Caki2 (cell line): ENCODE results near the gene MCTP1. TPM values are rescaled to one million over a fixed set of nuclear protein-coding genes. Genes with fewer than 3 reads are reported as not detected.

ENCODE experiments used
- DNase-seq: peaks from one replicate; pipeline ENCODE4 v3.0.0-alpha.2; 2015; ENCODE audit warnings: low read depth
- in situ Hi-C: cut with HindIII; loops from 2 replicates; pipeline ENCODE4 v1.10.0; 2016; ENCODE audit warnings: low sequenced_read_pairs, low pct_unique_long_range_greater_than_20kb, mixed read lengths
- total RNA-seq: library from RNA; depleted of rRNA; stranded (reverse); fragments of >200 nt; shearing (Covaris generic); gene quantifications from 2 replicates; pipeline ENCODE4 v1.2.3, GENCODE V29; 2014; ENCODE audit warnings: low replicate concordance

Gene MCTP1
- total RNA-seq, 1 experiment from 2014 or later, result 42.4 TPM

DNA sequence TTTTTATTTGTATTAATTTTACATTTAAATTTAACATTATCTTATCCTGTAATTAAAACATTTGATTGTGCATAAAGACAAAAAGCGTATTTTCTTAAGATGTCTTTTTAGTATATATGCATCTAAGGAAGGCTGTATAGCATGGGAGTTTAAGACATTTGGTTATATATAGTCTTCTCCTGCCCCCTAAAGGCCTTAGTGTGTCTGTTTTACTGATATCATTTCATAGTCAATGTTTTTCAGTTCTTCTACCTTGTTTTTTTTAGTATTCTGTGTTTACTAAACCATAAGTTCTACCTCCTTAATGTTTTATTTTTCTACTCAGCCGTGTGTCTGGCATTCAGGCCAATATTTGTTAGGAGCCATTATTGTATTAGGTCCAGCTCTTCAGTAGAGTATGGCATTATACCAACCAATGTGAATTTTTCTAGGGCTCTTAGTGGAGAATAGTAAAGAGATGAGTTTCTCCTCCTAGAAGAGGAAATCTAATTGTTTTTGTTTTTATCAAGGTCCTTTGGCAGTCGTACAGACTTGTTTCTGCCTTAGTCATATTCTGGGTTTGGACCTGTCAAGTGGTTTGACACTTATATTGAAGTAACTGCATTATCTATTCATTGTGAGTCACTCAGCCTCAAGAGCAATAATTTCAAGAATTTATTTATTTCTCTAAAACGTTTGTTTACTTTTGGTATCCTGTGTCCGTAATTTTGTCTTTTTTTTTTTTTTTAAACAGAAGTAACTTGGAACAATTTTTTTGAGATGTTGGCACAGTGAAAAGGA is 591.7 kb downstream of the MCTP1 start:
- in situ Hi-C loops, result no loop called here

DNA sequence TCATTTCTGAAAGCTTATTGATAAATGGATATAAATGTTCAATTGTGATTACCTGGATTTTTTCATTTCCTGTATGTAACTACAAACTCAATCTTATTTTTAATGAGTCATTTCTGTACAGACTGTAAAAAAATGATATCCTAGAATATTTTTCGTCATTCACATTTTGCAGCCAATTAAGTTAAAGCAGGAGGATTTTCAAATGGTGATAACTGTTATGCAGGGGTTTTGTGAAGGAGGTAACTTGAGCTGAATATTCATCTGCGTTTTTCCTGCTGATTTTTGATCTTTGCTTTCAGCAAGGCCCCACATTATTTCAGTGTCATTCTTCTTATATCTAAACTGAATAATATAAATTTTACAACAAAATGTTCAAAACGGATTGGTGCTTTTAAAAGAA is 592.3 kb downstream of the MCTP1 start:
- no peak for DNase-seq
- in situ Hi-C loops, result no loop called here

More for the DNA sequence above, 591.7 kb downstream of the MCTP1 start:
- no peak for DNase-seq

DNA sequence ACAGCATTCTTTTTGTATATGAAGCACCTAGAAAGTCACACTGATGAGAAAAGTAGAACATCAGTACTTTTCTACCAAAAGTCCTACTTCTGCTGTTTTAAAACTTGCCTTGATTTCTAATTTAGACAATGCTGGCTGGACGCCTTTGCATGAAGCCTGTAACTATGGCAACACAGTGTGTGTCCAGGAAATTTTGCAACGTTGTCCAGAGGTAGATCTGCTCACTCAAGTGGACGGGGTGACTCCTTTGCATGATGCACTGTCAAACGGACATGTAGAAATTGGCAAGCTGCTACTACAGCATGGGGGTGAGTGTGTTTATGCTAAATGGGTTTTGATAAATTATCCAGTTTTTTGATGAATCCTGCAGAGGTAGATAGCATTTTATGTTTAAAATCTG is 592.9 kb downstream of the MCTP1 start:
- in situ Hi-C loops, result no loop called here
- no peak for DNase-seq

DNA sequence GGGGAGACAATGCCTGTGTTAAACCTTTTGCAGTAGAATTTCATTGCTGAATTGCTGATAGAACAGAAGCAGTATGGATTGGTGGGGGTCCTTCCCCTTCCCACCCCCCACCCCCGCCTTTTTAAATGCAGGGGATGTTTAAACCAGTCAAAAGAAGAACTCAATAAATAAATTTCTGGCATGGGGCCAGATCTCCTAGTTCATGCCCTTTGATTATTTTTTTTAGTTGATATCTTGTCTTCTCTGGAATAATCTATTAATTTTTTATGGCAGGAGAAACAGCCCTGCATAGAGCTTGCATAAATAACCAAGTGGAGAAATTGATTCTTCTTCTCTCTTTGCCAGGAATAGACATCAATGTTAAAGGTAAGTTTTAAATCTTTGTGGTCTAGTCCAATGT is 593.6 kb downstream of the MCTP1 start:
- in situ Hi-C loops, result no loop called here
- no peak for DNase-seq

DNA sequence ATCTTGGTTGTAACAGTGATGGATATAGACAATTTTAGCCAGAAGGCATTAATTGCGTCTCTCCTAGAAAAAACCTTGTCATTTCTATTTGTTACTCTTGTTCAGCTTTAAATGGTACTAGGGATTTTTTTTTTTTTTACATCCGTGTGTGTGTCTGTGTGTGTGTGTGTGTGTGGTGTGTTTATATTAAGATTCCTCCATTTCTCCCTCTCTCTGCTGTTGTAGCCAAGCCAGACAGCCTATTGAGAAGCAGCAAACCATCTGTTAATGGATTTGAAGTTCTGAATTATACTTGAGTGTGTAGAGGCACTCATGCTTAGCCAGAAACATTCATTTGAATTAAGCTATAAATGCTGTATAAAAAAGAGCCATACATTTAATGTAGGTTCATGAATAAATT is 594.1 kb downstream of the MCTP1 start:
- in situ Hi-C loops, result no loop called here
- DNase-seq, result no peak

DNA sequence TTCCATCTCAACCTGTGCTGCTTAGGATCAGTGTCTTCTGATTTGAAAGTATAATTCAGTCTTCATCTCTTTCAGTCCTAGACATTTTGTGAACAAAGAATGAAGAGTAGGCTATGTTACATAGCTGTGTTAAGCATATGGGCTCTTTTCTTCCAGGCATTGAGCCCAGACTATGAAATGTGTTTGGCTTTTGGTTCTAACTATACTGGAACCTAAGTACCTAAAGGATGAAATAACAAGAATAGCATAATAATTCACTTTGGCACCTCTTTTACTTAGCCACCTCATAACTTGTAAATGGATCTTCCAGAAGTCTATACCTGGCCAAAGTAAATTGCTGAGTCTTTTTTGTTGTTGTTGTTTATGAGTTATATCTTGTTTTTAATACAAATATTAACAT is 595.0 kb downstream of the MCTP1 start:
- in situ Hi-C loops, result no loop called here
- DNase-seq, result no peak

DNA sequence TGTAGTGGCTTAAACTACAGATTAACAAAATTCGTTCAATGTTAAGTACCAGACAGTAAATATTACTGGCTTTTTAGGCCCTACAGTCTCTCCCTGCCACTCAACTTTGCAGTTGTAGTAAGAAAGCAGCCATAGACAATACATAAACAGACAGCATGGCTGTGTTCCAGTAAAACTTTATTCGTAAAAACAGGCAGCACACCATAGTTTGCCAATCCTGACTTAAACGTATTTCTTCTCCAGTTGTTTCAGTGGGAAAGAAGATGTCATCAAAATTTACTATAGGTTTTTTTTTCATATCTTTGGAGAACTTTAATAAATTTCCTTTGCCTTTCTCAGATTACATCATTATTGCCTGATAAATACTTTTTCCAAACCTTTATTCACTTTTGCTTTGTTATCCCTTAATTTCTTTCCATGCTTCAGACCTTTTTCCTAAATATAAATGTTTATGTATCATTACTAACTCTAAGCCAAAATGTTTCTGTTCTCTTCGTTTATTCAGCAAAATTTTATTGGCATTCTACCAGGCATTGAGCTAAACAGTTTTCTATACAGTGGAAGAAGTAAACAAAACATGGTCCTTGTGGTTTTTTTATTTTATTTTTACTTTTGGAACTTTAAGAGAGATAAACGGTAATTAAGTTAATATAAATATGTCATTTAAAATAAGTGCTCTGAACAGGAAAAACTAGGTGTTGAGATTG is 601.9 kb downstream of the MCTP1 start:
- in situ Hi-C loops, result no loop called here
- DNase-seq, result no peak

DNA sequence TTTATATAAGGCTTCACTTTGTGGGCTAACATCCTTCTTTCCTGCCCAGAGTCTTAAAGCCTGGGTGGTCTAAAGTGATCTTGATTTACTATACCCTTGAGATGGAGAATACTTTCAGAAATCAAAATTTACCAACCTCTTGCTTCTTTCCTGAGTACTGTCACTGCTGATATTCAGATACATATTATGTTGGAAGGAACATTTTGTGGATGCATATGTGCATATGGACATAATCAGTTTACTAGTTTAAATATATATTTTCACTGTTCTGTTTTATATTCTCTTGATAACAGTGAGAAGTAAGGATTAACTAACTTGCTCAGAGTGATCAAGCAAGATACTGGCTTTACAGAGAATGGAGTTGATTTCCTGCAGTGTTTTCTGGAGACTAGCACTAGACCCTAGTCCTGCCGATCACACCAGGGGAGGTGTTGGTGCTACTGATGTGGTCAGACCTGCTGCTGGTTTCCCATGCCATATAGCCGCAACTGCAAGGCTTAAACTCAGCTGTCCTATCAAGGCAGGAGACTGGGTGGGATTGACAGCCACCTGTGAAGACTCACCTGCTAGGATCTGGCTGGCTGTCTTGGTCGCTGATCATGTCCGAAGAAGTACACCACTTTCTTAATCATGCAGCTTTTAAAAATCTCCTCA is 608.8 kb downstream of the MCTP1 start:
- in situ Hi-C loops, result no loop called here
- no peak for DNase-seq

DNA sequence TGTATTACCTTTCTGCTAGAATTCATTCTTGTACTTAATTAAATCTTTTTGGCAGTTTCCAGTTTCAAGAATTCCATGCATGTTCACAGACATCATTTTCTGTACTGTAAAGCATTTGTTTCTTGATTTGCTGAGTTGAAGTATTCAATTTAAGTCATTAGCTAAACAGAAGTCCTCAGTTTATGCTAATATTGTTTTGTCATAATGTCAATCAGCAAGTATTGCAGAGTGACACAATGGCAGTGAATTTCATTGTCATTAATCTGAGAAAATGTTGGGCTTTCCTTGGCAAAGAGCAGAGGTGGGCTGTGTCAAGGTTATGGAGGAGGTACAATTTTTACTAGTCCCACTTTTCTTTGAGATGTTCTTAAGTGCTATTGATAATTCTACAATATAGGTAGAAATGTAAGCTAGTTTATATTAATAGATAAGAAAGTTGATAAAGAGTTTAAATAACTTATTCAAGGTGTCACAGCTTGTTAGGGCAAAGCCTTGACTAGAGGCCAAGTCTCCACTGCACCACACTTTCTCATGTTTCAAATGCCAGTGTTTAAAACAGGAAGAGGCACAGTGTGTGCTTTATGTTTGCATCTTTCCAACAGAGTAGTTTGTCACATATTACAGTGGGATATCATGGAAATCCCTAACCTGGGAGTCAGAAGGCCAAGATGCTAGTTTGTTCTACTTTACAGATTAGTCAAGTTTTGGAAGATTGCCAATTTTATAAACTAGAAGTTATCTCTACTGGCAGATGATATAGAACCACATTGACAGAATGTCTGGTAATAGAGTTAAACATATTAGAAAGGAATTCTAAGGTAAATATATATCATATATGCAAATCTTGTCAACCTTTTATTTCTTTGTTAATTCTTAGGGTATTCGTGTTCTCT is 610.2 kb downstream of the MCTP1 start:
- in situ Hi-C loops, result no loop called here

DNA sequence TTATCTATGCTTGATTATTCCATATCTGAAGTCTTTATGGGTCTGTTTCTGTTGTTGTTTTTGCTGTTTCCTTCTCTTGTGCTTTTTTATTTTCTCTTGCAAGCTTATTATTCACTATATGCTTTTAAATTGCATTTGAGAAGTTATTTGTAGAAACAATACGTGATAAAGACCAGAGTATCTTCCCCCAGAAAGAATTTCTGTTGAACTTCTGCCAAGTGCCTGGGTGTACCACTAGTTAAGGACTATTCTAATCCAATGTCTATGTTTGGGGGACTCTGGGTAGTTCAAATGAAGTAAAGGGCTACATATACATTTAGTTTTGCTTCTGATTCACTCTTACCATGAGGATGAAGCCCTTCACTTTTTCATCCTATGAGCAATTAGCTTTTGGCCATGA is 612.1 kb downstream of the MCTP1 start:
- in situ Hi-C loops, result no loop called here
- DNase-seq, result no peak

More for the DNA sequence above, 610.2 kb downstream of the MCTP1 start:
- DNase-seq, result no peak

DNA sequence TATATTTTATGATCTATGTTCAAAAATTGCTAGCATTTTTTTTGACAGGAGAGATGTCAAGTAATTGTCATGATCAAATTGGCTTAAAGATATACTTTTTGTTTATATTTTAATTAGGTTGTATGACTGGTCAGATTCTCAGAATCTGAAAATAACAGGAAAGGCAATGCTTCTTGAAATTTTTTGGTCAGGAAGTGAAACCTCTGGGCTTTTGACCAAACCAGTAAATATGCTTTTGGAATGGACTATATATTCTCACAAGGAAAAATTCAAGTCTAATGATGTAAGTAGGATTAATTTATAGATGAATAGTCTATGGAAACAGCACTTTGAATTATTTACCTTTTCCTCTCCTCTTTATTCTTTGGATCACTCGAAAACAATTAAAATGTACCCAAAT is 614.2 kb downstream of the MCTP1 start:
- in situ Hi-C loops, result no loop called here
- no peak for DNase-seq

DNA sequence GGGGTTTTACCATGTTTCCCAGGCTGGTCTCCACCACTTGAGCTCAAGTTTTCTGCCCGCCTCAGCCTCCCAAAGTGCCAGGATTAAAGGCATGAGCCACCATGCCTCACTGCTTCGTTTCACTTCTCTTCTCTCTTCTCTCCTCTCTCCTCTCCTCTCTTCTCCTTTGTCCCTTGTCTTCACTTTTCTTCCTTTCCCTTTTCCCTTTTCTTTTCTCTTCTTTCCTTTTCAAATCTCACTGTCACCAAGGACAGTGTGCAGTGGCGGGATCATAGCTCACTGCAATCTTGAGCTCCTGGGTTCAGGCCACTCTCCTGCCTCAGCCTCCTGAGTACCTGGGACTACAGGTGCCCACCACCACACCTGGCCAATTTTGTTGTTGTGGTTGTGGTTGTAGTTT is 617.0 kb downstream of the MCTP1 start:
- in situ Hi-C loops, result no loop called here
- no peak for DNase-seq

DNA sequence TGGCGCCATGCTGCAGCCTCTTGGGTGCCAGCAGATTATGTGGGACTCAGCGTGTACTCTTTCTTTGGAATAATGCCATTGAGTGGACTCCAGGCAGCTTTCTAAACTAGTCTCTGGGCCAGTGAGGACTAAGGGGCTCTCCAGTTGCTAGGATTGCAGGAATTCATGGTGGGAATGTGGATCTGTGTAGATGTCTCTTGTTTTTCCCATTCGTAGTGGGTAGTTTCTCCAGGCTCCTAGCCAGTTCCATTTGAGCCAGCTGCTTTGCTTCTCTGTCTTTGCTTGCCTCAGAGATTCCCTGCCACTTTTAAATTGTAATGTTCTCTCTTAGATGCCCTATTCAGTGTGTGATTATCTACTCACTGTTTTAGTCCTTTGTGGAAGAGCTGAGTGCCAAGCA is 623.8 kb downstream of the MCTP1 start:
- in situ Hi-C loops, result no loop called here
- DNase-seq, result no peak

DNA sequence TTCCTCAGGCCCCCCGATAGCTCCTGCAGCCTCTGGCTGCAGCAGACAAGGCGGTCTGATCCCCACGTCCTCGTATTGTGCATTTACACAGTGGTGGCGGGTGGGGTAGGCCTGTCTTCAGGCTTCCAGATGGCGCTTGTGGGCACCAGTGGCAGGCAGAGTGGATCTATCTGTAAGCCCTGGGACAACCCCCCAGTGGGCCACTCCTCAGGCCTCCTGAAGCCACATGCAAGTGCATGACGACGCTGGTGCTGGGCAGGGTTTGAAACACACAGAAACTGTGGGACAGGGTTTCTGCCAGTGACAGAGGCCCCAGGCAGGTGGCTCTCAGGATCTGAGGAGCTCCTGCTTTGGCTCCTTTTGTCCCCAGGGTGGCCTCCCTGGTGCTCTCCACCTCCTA is 624.4 kb downstream of the MCTP1 start:
- in situ Hi-C loops, result no loop called here
- no peak for DNase-seq

DNA sequence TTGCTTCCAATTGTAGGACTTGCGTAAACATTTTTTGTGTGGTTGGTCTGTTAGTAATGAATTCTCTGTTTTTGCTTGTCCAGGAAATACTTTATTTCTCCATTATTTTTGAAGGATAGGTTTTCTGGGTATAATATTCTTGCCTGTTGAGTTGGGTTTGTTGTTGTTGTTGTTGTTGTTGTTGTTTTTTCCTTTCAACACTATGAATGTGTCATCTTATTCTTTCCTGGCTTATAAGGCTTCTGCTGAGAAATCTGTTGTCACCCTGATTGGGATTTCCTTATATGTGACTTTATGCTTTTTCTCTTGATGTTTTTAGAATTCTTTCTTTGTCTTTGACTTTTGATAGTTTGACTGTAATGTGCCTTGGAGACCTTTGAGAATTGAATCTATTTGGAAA is 626.6 kb downstream of the MCTP1 start:
- in situ Hi-C loops, result no loop called here
- no peak for DNase-seq
